Adrenal gland (tissue), 12 donors: Measurements from ENCODE around the gene KRTAP10-1. TPM values are rescaled to one million over a fixed set of nuclear protein-coding genes. Genes with fewer than 3 reads are reported as not detected.
A peak's percentile ranks its signal among the peaks of the same experiment; 100 is the strongest.

Experiments
- DNase-seq, 7 donors: peaks; one replicate each; pipeline ENCODE4 v3.0.0-alpha.2; 2019 to 2020
- H3K27ac ChIP-seq, 5 donors: fragments of 200-600 bp; sonication (generic) in 4 of 5; 1 replicate in 3 of 5; 2 replicates in 2 of 5; pipeline versions ENCODE4 v1.5.1 to v1.8.0; 2016 to 2020; ENCODE audit warnings: mild to moderate bottlenecking in 1 of 5
- H3K27me3 ChIP-seq: fragments of 200-600 bp; 2 replicates; pipeline ENCODE4 v1.8.0; 2021
- H3K36me3 ChIP-seq, 2 donors: fragments of 200-600 bp; replicated peaks in 1 of 2; 1 replicate in 1 of 2; 2 replicates in 1 of 2; pipeline versions ENCODE4 v1.5.1 to v1.8.0; 2018 to 2022
- H3K4me1 ChIP-seq, 2 donors: fragments of 200-600 bp; replicated peaks in 1 of 2; 1 replicate in 1 of 2; 2 replicates in 1 of 2; pipeline versions ENCODE4 v1.5.1 to v1.8.0; 2018 to 2021
- H3K4me3 ChIP-seq, 4 donors: fragments of 200-600 bp; sonication (generic) in 3 of 4; one replicate each; pipeline ENCODE4 v1.5.1; 2016 to 2018
- H3K9me3 ChIP-seq, 3 donors: fragments of 200-600 bp; sonication (generic) in 1 of 3; replicated peaks in 1 of 3; 1 replicate in 2 of 3; 2 replicates in 1 of 3; pipeline versions ENCODE4 v1.5.1 to v1.8.0; 2016 to 2021
- POLR2A ChIP-seq, 2 donors: fragments of 450-650 bp; IDR thresholded peaks; one replicate each; pipeline ENCODE4 v1.6.1; 2017; ENCODE audit warnings: antibody characterized with exemption in 2 of 2, mild to moderate bottlenecking in 2 of 2, moderate library complexity in 1 of 2
- WGBS, 4 donors: extraction: QIAGEN DNeasy Blood & Tissue Kit in 2 of 4; methylation state at CpG; one replicate each; pipeline versions ENCODE4 v1.1.5 to v1.1.7; 2013 to 2017; 5-methylcytosine and 5-hydroxymethylcytosine counted together
- intact Hi-C, 2 donors: fragments of 100-400 bp; cut with DNase I; formaldehyde crosslinking; loops; one replicate each; pipeline versions ENCODE4 v1.14.1 to v1.15.0; 2022 to 2023
- polyA plus RNA-seq, 3 donors: library from polyadenylated mRNA; stranded (reverse); fragments of 200-250 nt in 2 of 3; fragments of 350-450 nt in 1 of 3; fragmentation: Illumina TruSeq in 1 of 3; extraction: RNeasy Lipid Tissue Mini Kit (QIAGEN cat#74804) in 1 of 3; gene quantifications; one replicate each; pipeline ENCODE4 v1.2.3, GENCODE V29; 2013 to 2014
- total RNA-seq, 9 donors: library from RNA; depleted of rRNA in 4 of 9; stranded (reverse); fragments of >200 nt in 4 of 9; fragments of 120-200 nt in 1 of 9; fragmentation: NEBNext Ultra II Directional in 1 of 9; extraction: Animal tissue kit (Norgen Biotek cat#: 25700) in 1 of 9; gene quantifications; one replicate each; pipeline versions ENCODE4 v1.1.0 to v1.2.4, GENCODE V29; 2013 to 2023
- TF ChIP-seq, protein P1 (sequence below), 6 experiments: fragments of 450-650 bp in 4 of 6; fragments of 200-600 bp in 2 of 6; sonication (generic) in 1 of 6; IDR thresholded peaks; 1 replicate in 5 of 6; 2 replicates in 1 of 6; pipeline versions ENCODE4 v1.5.1 to v1.8.0; 2016 to 2021; ENCODE audit warnings: antibody characterized with exemption in 6 of 6, mild to moderate bottlenecking in 2 of 6, moderate library complexity in 1 of 6
- donor health status: healthy with polysubstance abuse.
- donor health status: Bipolar disorder and iron deficiency.
- donor health status: DM: yes; HTN: yes; CAD: no.
- donor health status: DM: no; HTN: no; CAD: no.
- donor health status: DM: no; HTN: no; CAD: no.
- donor health status: DM: yes; HTN: yes; CAD: no.

KRTAP10-1 gene
- total and polyA plus RNA-seq, 12 donors: not detected

DNA sequence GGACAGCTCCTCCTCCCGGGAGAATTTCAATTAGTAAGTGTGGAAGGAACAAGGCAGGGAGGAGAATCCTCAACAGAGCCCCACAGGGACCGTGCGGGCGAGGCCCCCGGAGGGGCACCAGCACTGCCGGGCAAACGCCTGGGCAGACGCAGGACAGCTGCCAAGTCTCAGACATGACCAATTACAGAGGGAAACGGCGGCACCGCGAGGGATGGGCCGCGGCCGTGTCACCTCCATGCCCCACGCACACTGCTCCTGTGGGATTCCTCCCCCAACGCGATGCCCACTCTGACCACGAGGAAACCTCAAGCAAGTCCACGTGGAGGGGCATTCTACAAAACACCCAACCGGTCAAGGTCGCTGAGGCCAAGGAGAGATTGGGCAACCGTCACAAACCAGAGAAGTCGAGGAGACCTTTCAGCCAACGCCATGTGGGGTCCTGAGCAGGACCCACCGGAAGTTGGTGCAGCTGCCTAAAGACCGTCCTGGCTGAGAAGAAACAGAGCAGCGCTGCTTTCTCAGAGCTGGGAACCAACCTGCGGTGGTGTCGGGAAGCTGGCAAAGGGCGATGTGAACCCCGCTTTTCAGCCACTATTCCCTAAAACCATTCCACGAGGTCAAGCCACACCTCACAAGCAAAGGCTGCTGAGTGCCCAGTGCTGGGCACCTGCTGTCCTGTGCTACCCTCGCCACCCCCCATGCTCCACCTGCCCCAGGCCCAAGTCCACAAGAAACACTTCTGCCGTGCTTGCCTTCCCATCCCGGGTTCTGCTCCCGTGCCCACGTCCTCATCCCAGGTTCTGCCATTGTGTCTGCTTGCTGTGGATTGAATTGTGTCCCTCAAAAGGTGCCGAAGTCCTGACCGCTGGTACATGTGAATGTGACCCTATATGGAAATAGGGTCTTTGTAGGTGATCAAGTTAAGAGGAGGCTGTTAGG is 32.1 kb upstream of the KRTAP10-1 start:
- intact Hi-C loops: no loop called here
- Histone ChIP-seq H3K27me3 (peaks cover 3% of the 10 kb centered on the region), H3K4me3 (no peak overlapping the region), H3K27ac (no peak overlapping the region), H3K4me1 (no peaks in the 10 kb centered on the region), H3K9me3 (no peaks in the 10 kb centered on the region), H3K36me3 (no peaks in the 10 kb centered on the region)
- 86 to 92% (median 89%) methylated on average over 35 to 40 of the region's 40 CpGs for WGBS, 4 donors
- no peak for TF ChIP-seq POLR2A (IDR thresholded peaks at IDR 0.05)
- TF ChIP-seq, protein P1, sequence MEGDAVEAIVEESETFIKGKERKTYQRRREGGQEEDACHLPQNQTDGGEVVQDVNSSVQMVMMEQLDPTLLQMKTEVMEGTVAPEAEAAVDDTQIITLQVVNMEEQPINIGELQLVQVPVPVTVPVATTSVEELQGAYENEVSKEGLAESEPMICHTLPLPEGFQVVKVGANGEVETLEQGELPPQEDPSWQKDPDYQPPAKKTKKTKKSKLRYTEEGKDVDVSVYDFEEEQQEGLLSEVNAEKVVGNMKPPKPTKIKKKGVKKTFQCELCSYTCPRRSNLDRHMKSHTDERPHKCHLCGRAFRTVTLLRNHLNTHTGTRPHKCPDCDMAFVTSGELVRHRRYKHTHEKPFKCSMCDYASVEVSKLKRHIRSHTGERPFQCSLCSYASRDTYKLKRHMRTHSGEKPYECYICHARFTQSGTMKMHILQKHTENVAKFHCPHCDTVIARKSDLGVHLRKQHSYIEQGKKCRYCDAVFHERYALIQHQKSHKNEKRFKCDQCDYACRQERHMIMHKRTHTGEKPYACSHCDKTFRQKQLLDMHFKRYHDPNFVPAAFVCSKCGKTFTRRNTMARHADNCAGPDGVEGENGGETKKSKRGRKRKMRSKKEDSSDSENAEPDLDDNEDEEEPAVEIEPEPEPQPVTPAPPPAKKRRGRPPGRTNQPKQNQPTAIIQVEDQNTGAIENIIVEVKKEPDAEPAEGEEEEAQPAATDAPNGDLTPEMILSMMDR (IDR thresholded peaks at IDR 0.05): no peak
- peak in 1 of 7 donors; percentile 36 for DNase-seq

DNA sequence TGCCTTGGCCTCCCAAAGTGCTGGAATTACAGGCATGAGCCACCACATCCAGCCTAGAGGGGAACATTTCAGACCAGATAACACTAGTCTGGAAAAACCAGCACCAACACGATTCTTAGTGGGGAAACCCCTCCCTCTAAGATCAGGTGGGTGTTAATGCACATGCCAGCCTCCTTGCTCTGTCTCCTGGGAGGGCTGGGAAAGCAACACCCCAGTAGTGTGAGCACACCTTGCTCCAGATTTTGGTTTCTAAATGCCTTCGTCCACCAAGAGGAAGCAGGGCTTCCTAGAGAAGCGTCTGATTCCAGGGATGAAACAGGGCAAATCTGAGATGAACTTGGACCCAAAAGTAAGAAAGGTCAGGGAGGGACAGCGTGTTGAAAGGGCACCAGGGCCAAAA is 31.3 kb upstream of the KRTAP10-1 start:
- Histone ChIP-seq H3K27me3 (peaks cover 3% of the 10 kb centered on the region), H3K4me1 (no peaks in the 10 kb centered on the region), H3K9me3 (no peaks in the 10 kb centered on the region), H3K4me3 (no peak overlapping the region), H3K27ac (no peak overlapping the region), H3K36me3 (no peaks in the 10 kb centered on the region)
- 63 to 82% (median 73%) methylated on average over 3 to 4 of the region's 4 CpGs for WGBS, 4 donors
- intact Hi-C loops: no loop called here
- DNase-seq: peak in 1 of 7 donors; percentile 6
- no peak for TF ChIP-seq POLR2A (IDR thresholded peaks at IDR 0.05)
- TF ChIP-seq, protein P1 (IDR thresholded peaks at IDR 0.05): no peak

DNA sequence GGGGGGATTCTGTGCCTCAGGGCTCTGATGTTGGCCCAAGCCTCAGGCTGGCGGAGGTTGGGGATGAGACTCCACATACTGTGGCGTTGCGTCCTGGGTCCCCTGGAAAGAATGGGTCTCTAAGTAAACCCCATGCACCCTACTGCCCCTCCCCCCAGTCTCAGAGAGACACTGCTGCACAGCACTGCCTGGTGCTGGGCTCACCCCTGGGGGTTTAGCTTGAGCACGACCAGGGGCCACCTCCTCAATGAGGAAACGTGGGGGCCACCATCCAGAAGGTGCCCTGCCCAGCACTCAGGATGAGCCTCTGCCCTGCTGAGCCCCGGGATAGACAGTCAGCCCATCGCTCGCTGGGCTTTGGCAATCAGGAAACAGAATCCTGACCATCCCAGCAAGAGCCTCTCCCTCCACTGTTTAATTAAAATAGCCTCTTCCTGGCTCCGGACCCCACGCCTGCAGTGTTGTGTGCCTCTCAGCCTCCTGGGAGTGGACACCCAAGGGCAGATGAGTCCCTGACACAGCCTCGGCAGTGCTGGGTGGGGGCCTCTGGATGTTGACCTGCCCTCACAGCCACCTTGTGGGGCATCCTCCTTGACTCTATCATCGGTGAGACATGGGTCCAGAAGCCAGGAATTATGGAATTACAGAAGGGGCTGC is 30.0 kb upstream of the KRTAP10-1 start:
- Histone ChIP-seq H3K4me1 (no peaks in the 10 kb centered on the region), H3K4me3 (no peak overlapping the region), H3K27me3 (peaks cover 3% of the 10 kb centered on the region), H3K9me3 (no peaks in the 10 kb centered on the region), H3K27ac (no peak overlapping the region), H3K36me3 (no peaks in the 10 kb centered on the region)
- 71 to 90% (median 81%) methylated on average over 7 to 12 of the region's 12 CpGs for WGBS, 4 donors
- peak in 1 of 7 donors; percentile 29 for DNase-seq
- intact Hi-C loops: no loop called here
- no peak for TF ChIP-seq POLR2A (IDR thresholded peaks at IDR 0.05)
- TF ChIP-seq, protein P1 (IDR thresholded peaks at IDR 0.05): no peak
